ENCODE measurements around the gene TNFRSF1B.

Gene TNFRSF1B

DNA sequence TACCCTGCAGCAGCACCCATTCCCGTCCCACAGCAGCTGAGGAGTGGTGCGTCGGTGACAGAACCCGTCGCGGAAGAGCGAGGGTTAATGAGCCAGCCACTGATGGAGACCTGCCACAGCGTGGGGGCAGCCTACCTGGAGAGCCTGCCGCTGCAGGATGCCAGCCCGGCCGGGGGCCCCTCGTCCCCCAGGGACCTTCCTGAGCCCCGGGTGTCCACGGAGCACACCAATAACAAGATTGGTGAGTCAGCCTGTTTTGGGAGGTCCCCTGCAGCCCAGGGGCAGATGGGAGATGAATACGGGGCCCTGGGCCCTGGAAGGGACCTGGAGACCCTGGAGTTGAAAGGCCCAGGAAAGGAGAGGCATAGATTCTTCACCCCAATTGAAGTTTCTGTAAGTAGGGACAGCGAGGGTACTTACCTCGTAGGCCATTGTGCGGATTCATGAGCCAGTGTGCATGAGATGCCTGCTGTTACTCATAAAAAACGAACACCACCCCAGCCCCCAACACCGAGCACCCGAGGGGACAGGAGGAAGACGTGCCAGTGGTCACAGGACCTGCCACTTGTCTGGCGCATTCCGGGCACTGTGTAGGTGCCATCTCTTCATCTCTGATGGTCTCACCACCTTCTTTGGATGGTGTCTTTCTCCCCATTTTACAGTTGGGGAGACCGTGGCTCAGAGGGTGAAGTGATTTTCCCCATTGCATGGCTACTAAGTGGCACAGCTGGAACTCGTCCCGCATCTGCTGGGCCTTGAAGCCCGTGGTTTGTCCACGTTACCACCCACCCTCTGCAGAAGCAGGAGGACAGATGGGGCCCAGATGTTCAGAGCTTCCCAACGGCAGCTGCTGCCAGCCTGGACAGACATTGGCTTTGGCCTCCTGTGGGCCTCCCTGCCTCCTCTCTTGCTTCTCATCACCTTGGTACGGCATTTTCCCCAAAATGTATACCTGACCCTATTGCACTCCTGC is 28.3 kb upstream of the TNFRSF1B start:
- ChIA-PET CTCF (interaction anchor here (0.9 to 4.2 kb wide), 4 partner anchors 13 to 70 kb away, joined by 3 to 22 read pairs (median 8); no protein-coding TSS in a partner anchor), POLR2A (no interaction called here)
- Histone ChIP-seq H3K36me3 (ENCODE audit: control insufficient read depth in 2 of 2, insufficient read depth in 1 of 2, low read length in 2 of 2) (no peaks in the 10 kb centered on the region), H3K9me3 (ENCODE audit: control insufficient read depth, insufficient read depth, low read depth, low read length) (no peaks in the 10 kb centered on the region), H3K27ac (ENCODE audit: extremely low read depth, low read depth, low read length) (no peak overlapping the region), H3K4me3 (ENCODE audit: low read depth, low read length) (no peak overlapping the region), H3K4me1 (ENCODE audit: control insufficient read depth, insufficient read depth, low read length) (peaks cover under 1% of the 10 kb centered on the region; the same call in 1 of the 2 replicates)
- TF ChIP-seq ZIC2 (tag by site-specific recombination; IDR thresholded peaks at IDR 0.05) (peak; percentile 96), GLIS2 (tag by site-specific recombination; IDR thresholded peaks at IDR 0.05) (peak; percentile 33; the same call in 1 of the 2 replicates), GLIS1 (tag by site-specific recombination; IDR thresholded peaks at IDR 0.05) (peak; percentile 98), ZNF423 (tag by site-specific recombination; IDR thresholded peaks at IDR 0.05) (peak; percentile 57; the same call in 1 of the 2 replicates), ZBTB20 (tag by site-specific recombination; IDR thresholded peaks at IDR 0.05) (peak; percentile 61; the same call in 1 of the 2 replicates)
- TF ChIP-seq, protein P1, sequence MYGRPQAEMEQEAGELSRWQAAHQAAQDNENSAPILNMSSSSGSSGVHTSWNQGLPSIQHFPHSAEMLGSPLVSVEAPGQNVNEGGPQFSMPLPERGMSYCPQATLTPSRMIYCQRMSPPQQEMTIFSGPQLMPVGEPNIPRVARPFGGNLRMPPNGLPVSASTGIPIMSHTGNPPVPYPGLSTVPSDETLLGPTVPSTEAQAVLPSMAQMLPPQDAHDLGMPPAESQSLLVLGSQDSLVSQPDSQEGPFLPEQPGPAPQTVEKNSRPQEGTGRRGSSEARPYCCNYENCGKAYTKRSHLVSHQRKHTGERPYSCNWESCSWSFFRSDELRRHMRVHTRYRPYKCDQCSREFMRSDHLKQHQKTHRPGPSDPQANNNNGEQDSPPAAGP (tag by site-specific recombination; IDR thresholded peaks at IDR 0.05), result no peak
- TF ChIP-seq, protein P2, sequence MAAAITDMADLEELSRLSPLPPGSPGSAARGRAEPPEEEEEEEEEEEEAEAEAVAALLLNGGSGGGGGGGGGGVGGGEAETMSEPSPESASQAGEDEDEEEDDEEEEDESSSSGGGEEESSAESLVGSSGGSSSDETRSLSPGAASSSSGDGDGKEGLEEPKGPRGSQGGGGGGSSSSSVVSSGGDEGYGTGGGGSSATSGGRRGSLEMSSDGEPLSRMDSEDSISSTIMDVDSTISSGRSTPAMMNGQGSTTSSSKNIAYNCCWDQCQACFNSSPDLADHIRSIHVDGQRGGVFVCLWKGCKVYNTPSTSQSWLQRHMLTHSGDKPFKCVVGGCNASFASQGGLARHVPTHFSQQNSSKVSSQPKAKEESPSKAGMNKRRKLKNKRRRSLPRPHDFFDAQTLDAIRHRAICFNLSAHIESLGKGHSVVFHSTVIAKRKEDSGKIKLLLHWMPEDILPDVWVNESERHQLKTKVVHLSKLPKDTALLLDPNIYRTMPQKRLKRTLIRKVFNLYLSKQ (tag by site-specific recombination; IDR thresholded peaks at IDR 0.05; ENCODE audit: borderline replicate concordance), result no peak

DNA sequence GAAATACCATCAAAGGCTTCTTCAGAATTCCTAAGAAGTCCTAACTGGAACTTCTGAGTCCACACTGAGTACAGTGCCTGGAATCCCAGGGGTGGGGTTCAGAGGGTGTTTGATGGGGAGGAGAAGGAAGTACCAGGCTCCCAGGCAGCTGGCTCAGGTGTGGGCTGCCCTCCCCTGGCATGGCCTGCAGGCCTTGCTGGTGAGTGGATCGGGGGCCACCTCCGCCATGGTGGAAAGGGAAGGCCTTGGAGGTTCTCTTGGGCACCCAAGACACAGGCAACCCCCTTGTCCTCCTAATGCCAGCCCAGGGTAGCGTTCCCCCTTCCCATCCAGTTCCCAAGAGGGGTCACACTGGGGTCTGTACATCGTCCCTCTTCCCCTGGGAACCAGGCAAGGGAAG is 26.8 kb upstream of the TNFRSF1B start:
- Histone ChIP-seq H3K27ac (ENCODE audit: extremely low read depth, low read depth, low read length) (no peak overlapping the region), H3K9me3 (ENCODE audit: control insufficient read depth, insufficient read depth, low read depth, low read length) (no peaks in the 10 kb centered on the region), H3K36me3 (ENCODE audit: control insufficient read depth in 2 of 2, insufficient read depth in 1 of 2, low read length in 2 of 2) (no peaks in the 10 kb centered on the region), H3K4me1 (ENCODE audit: control insufficient read depth, insufficient read depth, low read length) (peaks cover 6% of the 10 kb centered on the region; the same call in 1 of the 2 replicates), H3K4me3 (ENCODE audit: low read depth, low read length) (no peak overlapping the region)
- CTCF ChIA-PET, result interaction anchor here (0.7 to 4.2 kb wide), 4 partner anchors 15 to 69 kb away, joined by 3 to 22 read pairs (median 5); no protein-coding TSS in a partner anchor
- TF ChIP-seq SETDB1 (IDR thresholded peaks at IDR 0.05; ENCODE audit: insufficient read length, low read length) (no peak), ZSCAN30 (tag by site-specific recombination; IDR thresholded peaks at IDR 0.05) (no peak), KLF10 (tag by site-specific recombination; IDR thresholded peaks at IDR 0.05) (no peak), ZNF561 (tag by site-specific recombination; IDR thresholded peaks at IDR 0.05; ENCODE audit: borderline replicate concordance) (no peak), ZNF610 (tag by site-specific recombination; IDR thresholded peaks at IDR 0.05; ENCODE audit: borderline replicate concordance) (no peak), GLI2 (tag by site-specific recombination; IDR thresholded peaks at IDR 0.05; ENCODE audit: borderline replicate concordance, low read depth) (no peak), ZNF558 (tag by site-specific recombination; IDR thresholded peaks at IDR 0.05) (no peak)
- TF ChIP-seq, protein P3, sequence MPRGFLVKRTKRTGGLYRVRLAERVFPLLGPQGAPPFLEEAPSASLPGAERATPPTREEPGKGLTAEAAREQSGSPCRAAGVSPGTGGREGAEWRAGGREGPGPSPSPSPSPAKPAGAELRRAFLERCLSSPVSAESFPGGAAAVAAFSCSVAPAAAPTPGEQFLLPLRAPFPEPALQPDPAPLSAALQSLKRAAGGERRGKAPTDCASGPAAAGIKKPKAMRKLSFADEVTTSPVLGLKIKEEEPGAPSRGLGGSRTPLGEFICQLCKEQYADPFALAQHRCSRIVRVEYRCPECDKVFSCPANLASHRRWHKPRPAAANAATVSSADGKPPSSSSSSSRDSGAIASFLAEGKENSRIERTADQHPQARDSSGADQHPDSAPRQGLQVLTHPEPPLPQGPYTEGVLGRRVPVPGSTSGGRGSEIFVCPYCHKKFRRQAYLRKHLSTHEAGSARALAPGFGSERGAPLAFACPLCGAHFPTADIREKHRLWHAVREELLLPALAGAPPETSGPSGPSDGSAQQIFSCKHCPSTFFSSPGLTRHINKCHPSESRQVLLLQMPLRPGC (tag by site-specific recombination; IDR thresholded peaks at IDR 0.05), result no peak
- POLR2A ChIA-PET, result no interaction called here

Data from HEK293 (cell line).